WTC11 (cell line): ENCODE measurements around the gene GNS.

ENCODE experiments used
- CTCF ChIP-seq: fragments of 200-600 bp; IDR thresholded peaks from 2 replicates; pipeline ENCODE4 v1.8.0; 2022; ENCODE audit warnings: antibody characterized with exemption
- ESRRA ChIP-seq: sonication (generic); formaldehyde crosslinking; IDR thresholded peaks from 2 replicates; pipeline ENCODE4 v1.8.1; 2022; ENCODE audit warnings: mild to moderate bottlenecking, missing genetic modification reagents, borderline replicate concordance
- ZNF232 ChIP-seq: sonication (generic); formaldehyde crosslinking; IDR thresholded peaks from 2 replicates; pipeline ENCODE4 v1.8.0; 2022; ENCODE audit warnings: mild to moderate bottlenecking, missing genetic modification reagents

- TF ChIP-seq CTCF (no peak), ZNF232 (CRISPR knock-in tag) (no peak), ESRRA (CRISPR knock-in tag) (no peak)
Measured at GRCh38 chr12:64707926-64708325, 51.3 kb downstream of the GNS start.
